ENCODE data around the gene NRXN3.

The NRXN3 gene

GRCh38 chr14:79627058-79627457 lies 1456.9 kb downstream of the NRXN3 start:
- no peak for DNase-seq (ENCODE audit: low read depth in 2 of 2)

- no peak for DNase-seq (ENCODE audit: low read depth in 2 of 2)
These were observed 1459.5 kb downstream of the NRXN3 start for GRCh38 chr14:79629411-79630287.

- no peak for DNase-seq (ENCODE audit: low read depth in 2 of 2)
These were observed 1460.3 kb downstream of the NRXN3 start for GRCh38 chr14:79630288-79630960.

- DNase-seq (ENCODE audit: low read depth in 2 of 2): no peak
These were observed 1461.1 kb downstream of the NRXN3 start for GRCh38 chr14:79631276-79631675.

- DNase-seq (ENCODE audit: low read depth in 2 of 2): no peak
These were observed 1468.6 kb downstream of the NRXN3 start for GRCh38 chr14:79638672-79639266.

GRCh38 chr14:79639613-79640012 lies 1469.4 kb downstream of the NRXN3 start:
- DNase-seq (ENCODE audit: low read depth in 2 of 2): no peak

GRCh38 chr14:79641371-79641770 lies 1471.2 kb downstream of the NRXN3 start:
- no peak for DNase-seq (ENCODE audit: low read depth in 2 of 2)

- no peak for DNase-seq (ENCODE audit: low read depth in 2 of 2)
These were observed 1473.0 kb downstream of the NRXN3 start for GRCh38 chr14:79643132-79643531.

- DNase-seq (ENCODE audit: low read depth in 2 of 2): no peak
These were observed 1475.7 kb downstream of the NRXN3 start for GRCh38 chr14:79645753-79646362.

GRCh38 chr14:79649856-79650255 lies 1479.7 kb downstream of the NRXN3 start:
- DNase-seq (ENCODE audit: low read depth in 2 of 2): no peak

GRCh38 chr14:79652513-79653307 lies 1482.5 kb downstream of the NRXN3 start:
- DNase-seq (ENCODE audit: low read depth in 2 of 2): no peak

- no peak for DNase-seq (ENCODE audit: low read depth in 2 of 2)
These were observed 1485.9 kb downstream of the NRXN3 start for GRCh38 chr14:79656056-79656455.

GRCh38 chr14:79656496-79656895 lies 1486.3 kb downstream of the NRXN3 start:
- DNase-seq (ENCODE audit: low read depth in 2 of 2): no peak

GRCh38 chr14:79658221-79658620 lies 1488.0 kb downstream of the NRXN3 start:
- no peak for DNase-seq (ENCODE audit: low read depth in 2 of 2)

- no peak for DNase-seq (ENCODE audit: low read depth in 2 of 2)
These were observed 1488.6 kb downstream of the NRXN3 start for GRCh38 chr14:79658769-79659168.

- DNase-seq (ENCODE audit: low read depth in 2 of 2): no peak
These were observed 1490.1 kb downstream of the NRXN3 start for GRCh38 chr14:79660053-79660939.

- no peak for DNase-seq (ENCODE audit: low read depth in 2 of 2)
These were observed 1491.6 kb downstream of the NRXN3 start for GRCh38 chr14:79661752-79662151.

- DNase-seq (ENCODE audit: low read depth in 2 of 2): no peak
These were observed 1493.3 kb downstream of the NRXN3 start for GRCh38 chr14:79663453-79663852.

GRCh38 chr14:79665556-79665955 lies 1495.4 kb downstream of the NRXN3 start:
- DNase-seq (ENCODE audit: low read depth in 2 of 2): no peak

- no peak for DNase-seq (ENCODE audit: low read depth in 2 of 2)
These were observed 1498.8 kb downstream of the NRXN3 start for GRCh38 chr14:79668951-79669350.
